ES-I3 (cell line): ENCODE measurements around the gene CLTC.
"Not testable (repeated sequence)": the region's sequence is repeated elsewhere in the genome, so short reads cannot be mapped to it uniquely, and the experiment has no call there.

Experiments
- H3K36me3 ChIP-seq: 2 replicates; pipeline ENCODE4 v1.6.1; 2013; ENCODE audit warnings: mild to moderate bottlenecking, low read length, control low read depth, moderate library complexity; ENCODE audit not compliant: insufficient read depth
- H3K4me1 ChIP-seq: 2 replicates; pipeline ENCODE4 v1.6.1; 2013; ENCODE audit warnings: mild to moderate bottlenecking, control low read depth, low read length; ENCODE audit not compliant: insufficient read depth
- H3K9ac ChIP-seq: 2 replicates; pipeline ENCODE4 v1.6.1; 2013; ENCODE audit warnings: low read depth, mild to moderate bottlenecking, low read length, moderate library complexity
- H3K9me3 ChIP-seq: 2 replicates; pipeline ENCODE4 v1.6.1; 2013; ENCODE audit warnings: mild to moderate bottlenecking, low read length, moderate library complexity; ENCODE audit not compliant: control insufficient read depth, insufficient read depth

The CLTC gene

DNA sequence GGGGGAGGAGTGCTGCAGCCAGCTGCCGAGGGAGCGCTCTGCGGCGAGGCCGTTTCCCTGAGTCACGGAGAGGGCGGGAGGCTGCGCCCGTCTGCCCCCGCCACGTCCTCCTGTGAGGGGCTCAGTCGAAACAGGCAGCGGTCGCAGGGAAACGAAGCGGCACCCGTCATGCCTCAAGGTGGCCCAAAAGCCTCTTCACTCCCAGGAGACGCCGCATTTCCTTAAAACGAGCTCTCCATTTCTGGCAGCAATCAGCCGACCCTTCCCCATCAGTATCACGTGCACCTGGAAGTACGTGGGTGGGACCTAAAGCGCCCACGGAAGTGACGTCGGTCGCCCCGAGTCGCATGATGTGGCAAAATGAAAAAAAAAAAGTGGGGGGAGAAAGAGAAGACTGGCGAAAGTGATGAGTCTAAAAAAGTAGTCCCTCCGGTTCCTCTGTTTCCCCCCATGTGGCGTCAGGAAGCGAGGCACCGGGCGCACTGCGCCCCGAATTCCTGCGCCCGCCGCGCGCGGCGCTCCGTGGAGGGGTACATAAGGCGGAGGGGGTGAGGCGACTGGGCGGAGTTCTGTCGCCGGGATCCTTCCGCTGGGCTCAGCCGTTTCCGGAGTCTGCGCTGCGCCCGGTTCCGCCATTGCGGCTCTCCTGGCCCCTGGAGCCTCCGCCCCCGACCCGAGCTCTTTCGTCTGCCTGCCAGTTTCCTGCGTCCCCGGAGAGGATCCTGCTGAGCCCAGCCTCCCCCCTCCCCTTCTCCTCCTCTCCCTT, at the start of gene CLTC:
CLTC (plus strand) TSS at position 598 of the 766 bp plus-strand sequence. CDS start 237 bp downstream, outside the sequence.
- H3K4me1 ChIP-seq, result peaks cover 28% of the 10 kb centered on the region; the same call in 1 of the 2 replicates
- no peaks in the 10 kb centered on the region for H3K9me3 ChIP-seq
- H3K36me3 ChIP-seq, result no peaks in the 10 kb centered on the region
- H3K9ac ChIP-seq, result peak within 1 kb of the TSS; percentile 84

DNA sequence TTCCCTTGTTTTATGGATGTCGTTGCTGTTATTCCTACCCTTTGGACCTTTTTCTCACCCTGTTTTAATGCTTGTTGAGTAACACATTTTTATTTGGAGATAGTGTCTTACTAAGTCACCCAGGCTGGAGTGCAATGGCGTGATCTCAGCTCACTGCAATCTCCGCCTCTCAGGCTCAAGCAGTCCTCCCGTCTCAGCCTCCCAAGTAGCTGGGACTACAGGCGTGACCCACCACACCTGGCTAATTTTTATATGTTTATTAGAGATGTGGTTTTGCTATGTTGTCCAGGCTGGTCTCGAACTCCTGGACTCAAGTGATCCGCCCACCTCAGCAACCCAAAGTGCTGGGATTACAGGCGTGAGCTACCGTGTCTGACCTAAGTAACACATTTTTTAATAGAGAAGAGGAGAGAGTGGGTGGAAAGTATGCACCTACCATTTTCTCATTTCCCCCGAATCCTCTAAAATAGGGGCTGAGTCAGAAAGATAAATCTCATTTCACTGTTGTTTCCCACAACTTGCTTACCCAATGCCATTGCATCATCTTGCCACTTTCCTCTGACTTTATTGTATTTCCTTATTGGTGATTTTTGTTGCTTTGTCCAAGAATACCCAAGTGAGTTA, 47.3 kb upstream of the CLTC start:
- Histone ChIP-seq H3K9ac (no peak overlapping the region), H3K9me3 (no peaks in the 10 kb centered on the region), H3K36me3 (no peaks in the 10 kb centered on the region), H3K4me1 (no peaks in the 10 kb centered on the region)

DNA sequence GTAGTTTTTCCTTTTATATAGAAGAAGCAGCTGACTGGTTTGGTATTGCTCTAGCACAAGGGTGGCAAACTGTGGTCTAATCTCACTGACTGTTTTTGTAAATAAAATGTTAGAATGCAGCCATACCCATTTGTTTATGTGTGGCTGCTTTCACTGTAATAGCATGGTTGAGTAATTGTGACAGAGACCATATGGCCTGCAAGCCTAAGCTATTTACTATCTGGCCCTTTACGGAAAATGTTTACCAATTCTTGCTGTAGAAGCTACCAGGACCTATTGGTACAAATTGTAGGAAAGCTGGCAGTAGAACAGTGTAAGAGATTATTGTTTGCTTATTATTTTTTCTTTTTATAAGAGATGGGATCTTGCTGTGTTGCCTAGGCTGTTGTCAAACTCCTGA, 35.5 kb upstream of the CLTC start:
- not testable (repeated sequence) for H3K36me3 ChIP-seq, H3K4me1 ChIP-seq, H3K9ac ChIP-seq, H3K9me3 ChIP-seq

DNA sequence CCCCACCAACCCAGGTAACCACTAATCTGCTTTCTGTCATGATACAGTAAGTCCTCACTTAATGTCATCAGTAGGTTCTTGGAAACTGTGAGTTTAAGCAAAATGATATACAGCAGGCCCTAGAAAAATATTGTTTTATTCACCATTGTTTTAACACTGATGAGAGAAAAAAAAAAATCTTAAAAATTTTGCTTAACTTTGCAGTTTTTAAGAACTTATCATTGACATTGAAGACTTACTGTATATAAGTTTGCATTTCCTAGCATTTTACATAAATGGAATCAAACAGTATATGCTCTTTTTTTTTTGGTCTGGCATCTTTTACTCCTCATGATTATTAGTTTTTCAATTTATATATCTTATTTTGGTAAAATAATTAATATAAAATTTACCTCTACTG, 19.5 kb upstream of the CLTC start:
- Histone ChIP-seq H3K9me3 (no peaks in the 10 kb centered on the region), H3K9ac (no peak overlapping the region), H3K36me3 (no peaks in the 10 kb centered on the region), H3K4me1 (no peaks in the 10 kb centered on the region)

DNA sequence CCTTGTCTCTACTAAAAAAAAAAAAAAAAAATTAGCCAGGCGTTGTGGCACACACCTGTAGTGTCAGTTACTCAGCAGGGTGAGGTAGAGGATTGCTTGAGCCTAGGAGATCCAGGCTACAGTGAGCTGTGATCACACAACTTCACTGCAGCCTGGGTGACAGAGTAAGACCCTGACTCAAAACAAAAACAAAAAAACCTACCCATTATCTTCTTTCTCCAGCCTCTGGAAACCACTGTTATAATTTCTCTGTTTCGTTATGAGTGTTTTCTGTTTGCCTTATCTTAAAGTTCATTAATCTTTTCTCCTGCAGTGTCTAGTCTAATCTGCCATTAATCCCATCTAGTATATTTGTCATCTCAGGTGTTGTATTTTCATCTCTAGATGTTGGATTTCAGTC, 18.6 kb upstream of the CLTC start:
- Histone ChIP-seq H3K9me3 (no peaks in the 10 kb centered on the region), H3K36me3 (no peaks in the 10 kb centered on the region; the same call in 1 of the 2 replicates), H3K4me1 (no peaks in the 10 kb centered on the region), H3K9ac (no peak overlapping the region)

DNA sequence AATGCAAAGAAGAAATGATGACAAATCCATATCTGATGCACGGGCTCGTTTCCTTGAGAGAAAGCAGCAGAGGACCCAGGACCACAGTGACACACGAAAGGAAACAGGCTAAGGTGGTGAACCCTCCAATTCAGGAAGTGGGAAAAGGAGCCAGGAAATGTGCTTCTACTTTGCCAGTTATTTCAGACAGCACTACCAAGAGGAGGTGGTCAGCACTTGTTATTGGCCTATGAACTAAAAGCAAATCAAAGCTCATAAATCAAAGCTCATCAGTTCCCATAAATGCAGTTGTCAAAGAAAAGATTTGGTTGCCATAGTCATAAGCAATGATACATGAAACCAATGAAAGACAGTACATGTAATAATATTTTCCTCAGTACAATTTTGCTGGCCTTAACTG, 12.6 kb upstream of the CLTC start:
- no peaks in the 10 kb centered on the region for H3K9me3 ChIP-seq
- peaks cover 4% of the 10 kb centered on the region; the same call in 1 of the 2 replicates for H3K36me3 ChIP-seq
- no peak overlapping the region for H3K9ac ChIP-seq
- no peaks in the 10 kb centered on the region for H3K4me1 ChIP-seq

DNA sequence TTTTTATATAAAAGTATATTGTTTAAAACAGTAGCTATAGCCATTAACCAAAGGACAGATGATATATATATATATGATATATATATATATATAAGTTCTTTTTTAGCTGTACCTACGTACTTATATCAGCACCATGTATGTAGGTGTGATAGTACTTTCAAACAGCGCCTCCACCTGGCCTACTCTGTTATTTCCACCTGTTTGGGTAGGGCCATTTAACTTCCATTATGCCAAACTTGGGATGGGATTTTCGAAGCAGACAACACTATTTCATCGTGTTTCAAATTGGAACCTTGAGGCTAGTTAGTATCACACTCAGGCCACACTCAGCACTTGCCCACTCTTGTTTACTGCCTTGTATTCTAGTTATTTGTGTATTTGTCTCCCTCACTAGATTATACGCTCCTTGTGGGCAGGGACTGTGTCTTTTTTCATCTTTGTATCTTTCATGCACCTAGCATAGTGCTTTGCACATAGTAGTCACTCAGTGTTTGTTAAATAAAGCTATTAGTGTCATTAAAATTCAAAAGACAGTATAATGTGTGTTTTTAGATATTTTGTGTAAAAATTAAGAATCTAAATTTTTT, 11.8 kb upstream of the CLTC start:
- Histone ChIP-seq H3K9me3 (no peaks in the 10 kb centered on the region), H3K36me3 (peaks cover 4% of the 10 kb centered on the region; the same call in 1 of the 2 replicates), H3K9ac (no peak overlapping the region), H3K4me1 (no peaks in the 10 kb centered on the region)

DNA sequence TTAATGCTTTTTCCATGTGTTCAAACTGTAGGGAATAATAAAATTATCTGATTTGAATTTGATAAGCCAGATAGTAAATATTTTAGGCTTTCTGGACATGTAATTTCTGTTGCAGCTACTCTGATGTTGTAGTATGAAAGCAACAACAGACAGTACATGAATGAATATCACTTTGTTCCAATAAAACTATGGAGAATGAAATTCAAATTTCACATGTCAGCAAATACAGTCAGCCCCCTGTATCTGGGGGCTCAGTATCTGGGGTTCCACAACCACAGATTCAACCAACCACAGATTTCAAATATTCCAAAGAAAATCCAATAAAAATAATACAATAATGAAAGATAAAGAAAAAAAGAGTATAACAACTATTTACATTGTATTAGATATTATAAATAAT, 8.2 kb upstream of the CLTC start:
- Histone ChIP-seq H3K4me1 (no peaks in the 10 kb centered on the region), H3K36me3 (peaks cover 4% of the 10 kb centered on the region; the same call in 1 of the 2 replicates), H3K9me3 (no peaks in the 10 kb centered on the region), H3K9ac (no peak overlapping the region)

DNA sequence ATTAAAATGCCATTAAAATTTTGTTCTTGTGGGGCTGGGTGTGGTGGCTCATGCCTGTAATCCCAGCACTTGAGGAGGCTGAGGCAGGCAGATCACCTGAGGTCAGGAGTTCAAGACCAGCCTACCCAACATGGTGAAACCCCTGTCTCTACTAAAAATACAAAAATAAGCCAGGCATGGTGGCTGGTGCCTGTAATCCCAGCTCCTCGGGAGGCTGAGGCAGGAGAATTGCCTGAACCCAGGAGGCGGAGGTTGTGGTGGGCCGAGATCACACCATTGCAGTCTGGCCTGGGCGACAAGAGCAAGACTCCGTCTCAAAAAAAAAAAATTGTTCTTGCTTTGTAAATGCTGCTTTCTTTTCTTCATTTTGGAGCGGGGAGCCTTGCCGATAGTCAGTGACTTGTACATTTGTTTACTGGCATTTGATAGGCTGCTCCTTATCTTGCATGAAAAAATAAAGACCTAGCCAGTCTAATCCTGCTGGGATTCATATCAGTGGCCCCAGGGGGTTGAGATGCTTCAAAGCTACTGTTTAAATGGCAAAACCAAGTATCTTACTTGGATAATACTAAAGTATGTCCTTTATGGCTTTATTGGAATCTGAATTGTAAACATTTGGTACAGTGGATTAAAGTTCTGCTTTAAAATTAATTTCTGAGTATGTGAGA, 3.3 kb upstream of the CLTC start:
- no peak overlapping the region for H3K9ac ChIP-seq

DNA sequence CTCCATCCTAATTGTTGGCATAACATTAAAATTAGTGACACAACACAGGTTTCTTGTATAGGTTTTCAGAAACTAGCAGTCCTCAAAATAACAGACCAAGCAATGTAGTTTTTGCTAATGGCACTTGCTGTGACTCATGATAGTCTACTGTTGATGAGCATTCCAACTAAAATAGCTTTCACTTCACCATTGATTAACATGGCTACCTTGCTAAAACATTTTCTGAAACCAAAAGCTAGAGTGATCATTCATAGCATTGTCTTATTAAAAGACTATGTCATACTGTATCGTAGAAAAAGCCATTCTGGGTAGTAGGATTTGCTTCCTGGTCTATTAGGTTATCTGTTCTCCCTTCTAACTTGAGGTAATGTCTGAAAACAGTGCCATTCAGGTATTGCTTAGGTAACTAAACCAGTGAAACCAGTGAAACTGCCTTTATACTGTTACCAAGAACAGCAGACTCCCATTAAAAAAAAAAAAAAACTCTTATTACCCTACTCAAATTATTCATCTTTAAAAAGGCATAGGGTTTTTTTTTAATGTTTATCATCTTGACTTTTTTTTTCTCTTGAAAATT, 2.5 kb upstream of the CLTC start:
- no peaks in the 10 kb centered on the region for H3K36me3 ChIP-seq
- no peak overlapping the region; the same call in 1 of the 2 replicates for H3K9ac ChIP-seq
- H3K4me1 ChIP-seq, result peaks cover 15% of the 10 kb centered on the region; the same call in 1 of the 2 replicates
- H3K9me3 ChIP-seq, result no peaks in the 10 kb centered on the region

More for the DNA sequence above, 3.3 kb upstream of the CLTC start:
- Histone ChIP-seq H3K36me3 (no peaks in the 10 kb centered on the region), H3K4me1 (peaks cover 8% of the 10 kb centered on the region; the same call in 1 of the 2 replicates), H3K9me3 (no peaks in the 10 kb centered on the region)

DNA sequence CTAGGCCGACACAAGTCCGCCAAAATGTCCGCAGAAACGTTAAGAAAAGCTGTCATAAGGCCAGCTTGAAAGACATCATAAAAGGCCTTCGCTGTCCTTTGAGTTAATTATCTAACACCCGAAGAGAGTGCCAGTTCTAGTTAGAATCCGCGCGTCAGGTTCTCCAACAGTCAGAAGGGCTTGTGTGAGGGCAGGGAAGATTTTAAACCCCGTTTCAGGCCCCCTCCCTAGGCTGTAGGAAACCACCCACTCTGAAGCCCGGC, 729 bp upstream of the CLTC start:
- peaks cover 28% of the 10 kb centered on the region; the same call in 1 of the 2 replicates for H3K4me1 ChIP-seq
- peak overlapping the region; percentile 84 for H3K9ac ChIP-seq
- H3K9me3 ChIP-seq, result no peaks in the 10 kb centered on the region
- no peaks in the 10 kb centered on the region for H3K36me3 ChIP-seq

DNA sequence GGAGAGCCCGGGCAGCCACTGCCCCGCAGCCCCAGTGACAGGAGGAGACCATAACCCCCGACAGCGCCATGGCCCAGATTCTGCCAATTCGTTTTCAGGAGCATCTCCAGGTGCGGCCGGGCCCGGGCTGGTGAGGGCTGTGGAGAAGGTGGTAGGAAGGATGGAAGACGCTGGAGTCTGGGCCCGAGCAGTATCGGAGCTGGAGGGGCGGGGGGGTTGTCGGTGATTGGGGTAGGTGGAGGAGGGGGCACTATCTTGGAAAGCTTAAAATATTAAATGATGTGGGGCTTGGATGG, 317 bp downstream of the CLTC start:
- no peaks in the 10 kb centered on the region for H3K36me3 ChIP-seq
- peak overlapping the region; percentile 84 for H3K9ac ChIP-seq
- peaks cover 28% of the 10 kb centered on the region; the same call in 1 of the 2 replicates for H3K4me1 ChIP-seq
- no peaks in the 10 kb centered on the region for H3K9me3 ChIP-seq

DNA sequence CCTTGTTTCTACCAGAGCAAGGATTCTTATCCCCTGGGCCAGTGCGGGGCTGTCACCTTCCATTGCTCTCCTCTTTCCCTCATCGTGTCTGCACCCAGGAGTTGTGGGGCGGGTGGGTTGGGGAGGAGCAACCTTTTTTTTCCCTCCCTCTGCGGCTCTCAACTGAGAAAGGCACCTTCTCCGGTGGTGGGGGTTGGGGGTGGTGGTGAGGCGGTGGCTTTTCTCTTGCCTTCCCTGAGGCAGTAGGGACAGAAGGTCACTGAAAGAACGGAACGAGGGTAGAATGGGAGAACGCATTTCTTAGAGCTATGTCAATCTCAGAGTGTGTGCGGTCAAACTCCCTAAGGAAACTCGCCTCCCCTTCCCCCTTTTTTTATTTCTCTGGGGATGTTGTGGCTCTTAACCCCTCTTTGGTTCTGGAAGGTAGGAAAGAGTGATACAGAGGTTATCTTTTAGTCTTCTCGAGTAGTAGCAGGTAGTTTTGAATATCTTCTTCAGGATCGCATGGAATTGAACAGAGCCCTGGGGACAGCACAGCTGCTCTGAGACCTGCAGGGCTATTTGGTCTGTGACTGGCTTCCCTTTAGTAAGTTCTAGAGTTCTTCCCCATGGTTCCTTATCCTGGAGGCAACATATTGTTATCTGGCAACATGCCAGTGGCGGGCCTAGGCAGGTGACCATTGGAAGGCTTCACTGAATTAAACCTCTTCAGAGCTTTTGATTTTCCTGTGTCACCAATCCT, 994 bp downstream of the CLTC start:
- peak overlapping the region; percentile 84 for H3K9ac ChIP-seq
- peaks cover 28% of the 10 kb centered on the region; the same call in 1 of the 2 replicates for H3K4me1 ChIP-seq
- no peaks in the 10 kb centered on the region for H3K9me3 ChIP-seq
- H3K36me3 ChIP-seq, result no peaks in the 10 kb centered on the region

DNA sequence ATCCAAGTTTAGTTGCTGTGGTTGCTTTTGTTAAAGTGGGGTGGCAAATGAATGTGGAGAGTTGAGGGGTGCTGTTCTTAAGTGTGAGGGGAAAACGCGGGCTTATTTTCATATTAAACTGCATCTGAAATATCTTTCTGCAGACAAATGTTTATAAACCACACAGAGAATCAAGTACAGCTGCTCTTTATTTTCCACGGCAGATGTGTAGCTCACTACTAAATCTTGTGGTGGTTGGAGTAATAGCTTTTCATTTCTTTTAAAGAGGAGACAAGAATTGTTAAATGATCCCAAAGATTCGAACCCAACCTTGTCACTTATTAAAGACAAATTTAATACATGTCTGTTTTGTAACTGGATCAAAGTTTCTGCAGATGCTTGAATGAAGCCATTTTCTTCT, 2.1 kb downstream of the CLTC start:
- Histone ChIP-seq H3K4me1 (peaks cover 28% of the 10 kb centered on the region; the same call in 1 of the 2 replicates), H3K9ac (peak overlapping the region; percentile 84; the same call in 1 of the 2 replicates), H3K36me3 (no peaks in the 10 kb centered on the region), H3K9me3 (no peaks in the 10 kb centered on the region)
